Stimulated activated CD8-positive, alpha-beta memory T cell treated with anti-CD3 and anti-CD28 coated beads, Interleukin-12 subunit alpha, Interleukin-12 subunit beta, amount 100 ng/mL, for 24 hours (primary cell): ENCODE results near the gene GRM1.
"Not testable (repeated sequence)": the region's sequence is repeated elsewhere in the genome, so short reads cannot be mapped to it uniquely, and the experiment has no call there.

Experiments used
- DNase-seq: peaks from one replicate; pipeline ENCODE4 v3.0.0-alpha.2; 2020; ENCODE audit errors: extremely low read depth

GRM1 gene

GRCh38 chr6:146191166-146191565 lies 162.3 kb downstream of the GRM1 start:
- no peak for DNase-seq

- DNase-seq, result no peak
Observed at GRCh38 chr6:146191612-146192011, 162.8 kb downstream of the GRM1 start.

GRCh38 chr6:146194434-146194833 lies 165.6 kb downstream of the GRM1 start:
- no peak for DNase-seq

- DNase-seq, result no peak
Observed at GRCh38 chr6:146200176-146200575, 171.3 kb downstream of the GRM1 start.

GRCh38 chr6:146202570-146202969 lies 173.7 kb downstream of the GRM1 start:
- DNase-seq, result no peak

- DNase-seq, result no peak
Observed at GRCh38 chr6:146209942-146210341, 181.1 kb downstream of the GRM1 start.

- no peak for DNase-seq
Observed at GRCh38 chr6:146210406-146211083, 181.7 kb downstream of the GRM1 start.

- DNase-seq, result no peak
Observed at GRCh38 chr6:146211646-146212045, 182.8 kb downstream of the GRM1 start.

- DNase-seq, result no peak
Observed at GRCh38 chr6:146212781-146213180, 183.9 kb downstream of the GRM1 start.

- DNase-seq, result no peak
Observed at GRCh38 chr6:146219101-146219500, 190.2 kb downstream of the GRM1 start.

- DNase-seq, result no peak
Observed at GRCh38 chr6:146224449-146224848, 195.6 kb downstream of the GRM1 start.

GRCh38 chr6:146224988-146225387 lies 196.1 kb downstream of the GRM1 start:
- no peak for DNase-seq

GRCh38 chr6:146240322-146240721 lies 211.5 kb downstream of the GRM1 start:
- no peak for DNase-seq

- no peak for DNase-seq
Observed at GRCh38 chr6:146240807-146241206, 211.9 kb downstream of the GRM1 start.

- DNase-seq, result not testable (repeated sequence)
Observed at GRCh38 chr6:146243646-146244045, 214.8 kb downstream of the GRM1 start.

GRCh38 chr6:146244630-146245143 lies 215.8 kb downstream of the GRM1 start:
- no peak for DNase-seq

- DNase-seq, result no peak
Observed at GRCh38 chr6:146246028-146246427, 217.2 kb downstream of the GRM1 start.

- DNase-seq, result no peak
Observed at GRCh38 chr6:146253691-146254090, 224.8 kb downstream of the GRM1 start.

GRCh38 chr6:146258206-146258605 lies 229.3 kb downstream of the GRM1 start:
- no peak for DNase-seq

GRCh38 chr6:146260886-146261285 lies 232.0 kb downstream of the GRM1 start:
- DNase-seq, result no peak

- no peak for DNase-seq
Observed at GRCh38 chr6:146265056-146265455, 236.2 kb downstream of the GRM1 start.

- no peak for DNase-seq
Observed at GRCh38 chr6:146267447-146267846, 238.6 kb downstream of the GRM1 start.

GRCh38 chr6:146267946-146268345 lies 239.1 kb downstream of the GRM1 start:
- DNase-seq, result no peak

GRCh38 chr6:146269482-146269881 lies 240.6 kb downstream of the GRM1 start:
- DNase-seq, result no peak
